Activated T-helper 1 cell treated with anti-CD3 and anti-CD28 coated beads, Interleukin-12 subunit alpha, Interleukin-12 subunit beta, Interleukin-2, Interleukin-4 antibody, amounts not matched to agents 30 ng/mL and 10 ng/mL and 1 ng/mL, durations not matched to agents 14 hours and 24 hours and 36 hours (primary cell): ENCODE data around the gene ONECUT1. TPM values are rescaled to one million over a fixed set of nuclear protein-coding genes. Genes with fewer than 3 reads are reported as not detected.

ENCODE experiments used
- DNase-seq: peaks from one replicate; pipeline ENCODE4 v3.0.0; 2021; ENCODE audit warnings: low spot score
- H3K27ac Mint-ChIP-seq: one replicate; pipeline ENCODE4 v1.8.0; 2021; ENCODE audit warnings: mild to moderate bottlenecking, mixed read lengths
- H3K27me3 Mint-ChIP-seq: one replicate; pipeline ENCODE4 v1.8.0; 2022; ENCODE audit warnings: mild to moderate bottlenecking, moderate library complexity, mixed read lengths; ENCODE audit not compliant: insufficient read depth
- H3K36me3 Mint-ChIP-seq: one replicate; pipeline ENCODE4 v1.8.0; 2021; ENCODE audit warnings: low read depth, mixed read lengths
- H3K4me1 Mint-ChIP-seq: one replicate; pipeline ENCODE4 v1.8.0; 2021; ENCODE audit warnings: low read depth, mixed read lengths
- H3K4me3 Mint-ChIP-seq: one replicate; pipeline ENCODE4 v1.8.0; 2021; ENCODE audit warnings: mild to moderate bottlenecking, moderate library complexity, mixed read lengths
- H3K9me3 Mint-ChIP-seq: one replicate; pipeline ENCODE4 v1.8.0; 2021; ENCODE audit warnings: mixed read lengths
- intact Hi-C: fragments of 100-400 bp; cut with micrococcal nuclease; formaldehyde crosslinking; loops from one replicate; pipeline ENCODE4 v1.15.1; 2024
- total RNA-seq: library from RNA; stranded (reverse); gene quantifications from 2 replicates; pipeline ENCODE4 v1.2.3, GENCODE V29; 2022

The ONECUT1 gene
- total RNA-seq, 1 donor from 2014 or later, result not detected

GRCh38 chr15:52803108-52803466 lies 13.0 kb upstream of the ONECUT1 start:
- no peaks in the 10 kb centered on the region for H3K36me3 Mint-ChIP-seq
- no peak overlapping the region for H3K4me3 Mint-ChIP-seq
- no peaks in the 10 kb centered on the region for H3K9me3 Mint-ChIP-seq
- no peak for DNase-seq
- peaks cover 90% of the 10 kb centered on the region for H3K27me3 Mint-ChIP-seq
- intact Hi-C loops, result no loop called here
- peaks cover 13% of the 10 kb centered on the region for H3K4me1 Mint-ChIP-seq
- H3K27ac Mint-ChIP-seq, result no peak overlapping the region

DNA sequence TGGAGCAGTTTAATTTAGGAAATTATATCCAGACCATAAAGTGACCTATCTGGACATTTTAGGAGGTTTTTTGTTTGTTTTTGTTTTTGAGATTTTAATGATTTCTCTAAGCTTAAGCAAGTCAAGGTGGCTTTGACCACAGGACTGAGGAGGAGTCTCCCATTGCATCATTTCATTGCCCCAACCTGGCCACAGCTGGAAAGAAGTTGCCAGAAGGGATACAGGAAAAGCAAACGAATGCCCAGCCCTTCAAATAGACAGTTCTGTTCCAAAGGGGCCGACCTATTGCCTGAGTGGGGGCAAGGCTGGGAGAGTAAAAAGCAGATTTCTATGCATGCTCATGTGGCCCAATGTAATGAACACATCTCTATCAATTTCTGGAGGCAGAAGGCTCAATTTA lies 12.0 kb upstream of the ONECUT1 start:
- H3K4me3 Mint-ChIP-seq, result no peak overlapping the region
- intact Hi-C loops, result no loop called here
- H3K4me1 Mint-ChIP-seq, result peaks cover 13% of the 10 kb centered on the region
- H3K27ac Mint-ChIP-seq, result no peak overlapping the region
- no peaks in the 10 kb centered on the region for H3K9me3 Mint-ChIP-seq
- H3K36me3 Mint-ChIP-seq, result no peaks in the 10 kb centered on the region
- no peak for DNase-seq
- H3K27me3 Mint-ChIP-seq, result peaks cover 90% of the 10 kb centered on the region

- peaks cover 90% of the 10 kb centered on the region for H3K27me3 Mint-ChIP-seq
- H3K4me1 Mint-ChIP-seq, result peaks cover 13% of the 10 kb centered on the region
- DNase-seq, result no peak
- no peak overlapping the region for H3K27ac Mint-ChIP-seq
- H3K4me3 Mint-ChIP-seq, result no peak overlapping the region
- no peaks in the 10 kb centered on the region for H3K36me3 Mint-ChIP-seq
- H3K9me3 Mint-ChIP-seq, result no peaks in the 10 kb centered on the region
- intact Hi-C loops, result no loop called here
Measured at GRCh38 chr15:52801748-52802085, 11.6 kb upstream of the ONECUT1 start.

DNA sequence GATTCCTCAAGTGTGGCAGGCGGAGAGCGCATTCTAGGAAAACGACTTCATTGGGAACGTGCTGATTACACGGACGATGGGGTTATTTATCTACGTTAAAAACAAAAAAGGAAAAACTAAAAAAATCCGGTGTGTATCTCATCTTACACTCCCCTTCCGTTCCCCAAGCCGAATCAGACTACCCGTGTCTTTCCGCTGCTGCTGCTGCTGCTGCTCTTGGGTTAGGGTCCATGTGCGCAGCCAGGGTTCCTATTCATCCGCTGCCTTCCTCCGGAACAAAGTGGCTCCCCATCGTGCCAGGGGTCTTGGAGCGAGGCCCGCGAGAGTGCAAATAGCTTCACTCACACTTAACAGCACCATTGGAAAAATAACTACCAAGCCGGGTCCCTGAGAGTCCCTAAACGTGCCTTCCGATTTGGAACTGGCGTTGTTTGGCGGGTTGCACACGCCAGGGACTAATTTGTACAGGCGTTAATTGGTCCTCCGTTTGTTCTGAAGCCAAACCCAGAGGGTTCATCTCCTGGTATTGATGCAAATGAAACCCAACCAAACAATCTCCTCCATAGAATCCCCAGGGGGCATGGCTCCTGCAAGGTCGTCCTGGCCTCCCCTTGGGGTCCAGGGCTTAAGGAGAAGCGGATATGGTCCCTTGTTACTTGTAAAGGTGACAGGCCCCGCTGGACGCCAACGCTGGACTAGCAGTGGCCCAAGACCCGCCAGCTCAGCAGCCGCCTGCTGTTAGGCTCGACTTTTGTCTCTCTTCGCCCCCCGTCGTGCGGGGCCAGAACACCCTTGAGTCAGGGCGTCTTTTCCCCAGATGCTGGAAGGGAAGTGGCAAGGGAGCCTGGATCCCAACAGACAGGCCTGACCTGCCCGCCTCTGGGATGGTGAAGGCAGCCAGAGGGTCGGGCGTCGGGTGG lies 11.0 kb upstream of the ONECUT1 start:
- H3K36me3 Mint-ChIP-seq, result no peaks in the 10 kb centered on the region
- H3K27me3 Mint-ChIP-seq, result peaks cover 87% of the 10 kb centered on the region
- H3K4me1 Mint-ChIP-seq, result peaks cover 13% of the 10 kb centered on the region
- intact Hi-C loops, result no loop called here
- no peak for DNase-seq
- H3K4me3 Mint-ChIP-seq, result no peak overlapping the region
- no peaks in the 10 kb centered on the region for H3K9me3 Mint-ChIP-seq
- no peak overlapping the region for H3K27ac Mint-ChIP-seq

DNA sequence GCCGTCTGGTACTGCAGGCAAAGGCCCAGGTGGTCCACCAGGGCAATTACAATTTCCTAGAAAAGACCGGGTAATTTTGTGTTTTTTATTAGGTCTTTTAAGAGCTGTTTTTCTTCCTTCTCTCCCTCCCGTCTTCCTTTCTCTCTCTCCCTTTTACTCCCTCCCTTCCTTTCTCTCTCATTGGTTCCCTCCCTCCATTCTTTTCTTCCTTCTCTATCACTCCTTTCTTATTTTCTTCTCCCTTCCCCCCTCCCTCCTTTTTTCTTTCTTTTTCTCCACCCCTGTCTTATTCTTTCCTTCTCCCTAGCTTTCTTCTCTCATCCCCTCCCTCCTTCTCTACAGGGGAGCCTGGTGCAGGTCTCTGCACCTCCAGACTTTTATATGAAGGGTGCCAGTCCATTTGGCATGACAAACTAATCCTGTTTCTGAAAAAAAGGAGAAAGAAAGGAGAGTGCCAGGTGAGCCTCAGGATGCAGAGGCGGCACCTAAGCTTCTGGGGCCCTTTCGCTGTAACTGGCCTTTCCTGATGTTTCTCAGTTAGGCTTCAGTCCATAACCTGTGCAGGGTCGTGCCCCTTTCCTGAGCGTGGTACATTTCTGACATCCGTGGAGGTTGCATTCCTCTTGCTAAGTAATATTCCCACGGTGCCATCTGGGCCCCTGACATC lies 9.1 kb upstream of the ONECUT1 start:
- Mint-ChIP-seq H3K27me3 (peaks cover 90% of the 10 kb centered on the region), H3K9me3 (no peaks in the 10 kb centered on the region), H3K36me3 (no peaks in the 10 kb centered on the region), H3K4me3 (no peak overlapping the region), H3K4me1 (peaks cover 7% of the 10 kb centered on the region), H3K27ac (peak overlapping the region; percentile 50)
- no peak for DNase-seq
- intact Hi-C loops, result no loop called here

- intact Hi-C loops, result no loop called here
- peaks cover 92% of the 10 kb centered on the region for H3K27me3 Mint-ChIP-seq
Measured at GRCh38 chr15:52798529-52799101, 8.5 kb upstream of the ONECUT1 start.

GRCh38 chr15:52797625-52798501 lies 7.7 kb upstream of the ONECUT1 start:
- H3K4me1 Mint-ChIP-seq, result no peaks in the 10 kb centered on the region
- no peaks in the 10 kb centered on the region for H3K36me3 Mint-ChIP-seq
- DNase-seq, result no peak
- H3K9me3 Mint-ChIP-seq, result no peaks in the 10 kb centered on the region
- peak overlapping the region; percentile 48 for H3K27ac Mint-ChIP-seq
- peaks cover 92% of the 10 kb centered on the region for H3K27me3 Mint-ChIP-seq
- H3K4me3 Mint-ChIP-seq, result no peak overlapping the region
- intact Hi-C loops, result no loop called here

More at GRCh38 chr15:52798529-52799101, 8.5 kb upstream of the ONECUT1 start:
- Mint-ChIP-seq H3K27ac (peak overlapping the region; percentile 50), H3K36me3 (no peaks in the 10 kb centered on the region), H3K4me1 (peaks cover 5% of the 10 kb centered on the region), H3K4me3 (no peak overlapping the region), H3K9me3 (no peaks in the 10 kb centered on the region)
- DNase-seq, result no peak

- Mint-ChIP-seq H3K4me3 (no peak overlapping the region), H3K9me3 (no peaks in the 10 kb centered on the region), H3K27ac (peak overlapping the region; percentile 51), H3K36me3 (no peaks in the 10 kb centered on the region), H3K4me1 (no peaks in the 10 kb centered on the region), H3K27me3 (peaks cover 92% of the 10 kb centered on the region)
- DNase-seq, result no peak
- intact Hi-C loops, result no loop called here
Measured at GRCh38 chr15:52796753-52797520, 6.8 kb upstream of the ONECUT1 start.

DNA sequence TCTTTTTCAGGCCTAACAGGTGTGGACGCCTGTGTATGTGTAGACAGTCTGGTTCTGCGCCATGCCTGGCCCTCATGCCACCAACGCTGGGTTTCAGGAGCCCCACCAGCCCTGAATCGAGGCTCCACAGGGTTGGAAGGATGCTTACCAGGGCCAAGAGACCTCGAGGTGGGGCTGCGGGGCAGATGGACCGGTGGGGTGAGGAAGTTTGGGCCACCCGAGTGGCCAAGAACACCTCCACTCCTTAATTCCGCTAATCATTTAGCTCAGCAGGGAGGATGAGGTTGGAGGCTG lies 6.0 kb upstream of the ONECUT1 start:
- Mint-ChIP-seq H3K4me1 (no peaks in the 10 kb centered on the region), H3K27me3 (peaks cover 92% of the 10 kb centered on the region)
- intact Hi-C loops, result no loop called here

DNA sequence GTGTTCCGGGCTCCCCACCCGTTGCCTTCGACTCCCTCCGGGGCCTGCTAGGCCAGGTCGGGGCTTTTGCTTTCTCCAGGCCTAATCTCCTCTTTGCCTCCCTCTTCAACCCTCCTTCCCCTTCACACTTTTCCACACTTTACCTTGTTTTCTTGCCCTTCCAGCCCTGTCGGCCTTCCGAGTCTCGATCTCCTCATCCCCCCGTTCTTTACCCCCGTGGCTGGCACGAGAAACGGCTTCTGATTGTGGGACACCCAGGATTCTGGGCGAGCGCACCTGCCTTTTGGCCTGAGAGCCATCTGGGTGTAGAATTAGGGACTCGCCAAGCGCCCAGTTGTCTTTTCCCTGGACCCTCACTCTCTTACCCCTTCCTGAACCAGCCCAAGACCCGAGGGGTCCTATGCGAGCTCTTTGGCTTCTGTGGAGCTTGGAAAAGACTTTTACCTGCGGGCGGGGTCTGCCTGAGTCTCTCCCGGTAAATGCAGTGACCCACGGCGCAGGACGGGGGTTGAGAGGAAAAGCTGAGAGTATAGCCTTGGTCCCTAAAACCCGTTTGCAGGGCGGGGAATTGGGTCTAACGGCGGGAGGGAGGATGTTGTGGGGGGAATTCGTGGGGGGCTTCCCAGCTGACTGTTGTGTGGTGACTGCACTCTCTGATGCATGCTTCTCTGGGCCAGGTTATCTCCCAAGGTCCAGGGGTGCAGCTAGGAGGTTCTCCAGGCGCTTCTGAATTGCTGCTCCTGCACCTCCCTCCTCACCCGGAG lies 5.5 kb upstream of the ONECUT1 start:
- no peak for DNase-seq
- Mint-ChIP-seq H3K27ac (peak overlapping the region; percentile 73), H3K36me3 (no peaks in the 10 kb centered on the region), H3K4me3 (no peak overlapping the region), H3K4me1 (no peaks in the 10 kb centered on the region), H3K27me3 (peaks cover 91% of the 10 kb centered on the region), H3K9me3 (no peaks in the 10 kb centered on the region)
- intact Hi-C loops, result no loop called here

More for the DNA sequence above, 6.0 kb upstream of the ONECUT1 start:
- H3K36me3 Mint-ChIP-seq, result no peaks in the 10 kb centered on the region
- no peaks in the 10 kb centered on the region for H3K9me3 Mint-ChIP-seq
- H3K4me3 Mint-ChIP-seq, result no peak overlapping the region
- no peak for DNase-seq
- H3K27ac Mint-ChIP-seq, result no peak overlapping the region

DNA sequence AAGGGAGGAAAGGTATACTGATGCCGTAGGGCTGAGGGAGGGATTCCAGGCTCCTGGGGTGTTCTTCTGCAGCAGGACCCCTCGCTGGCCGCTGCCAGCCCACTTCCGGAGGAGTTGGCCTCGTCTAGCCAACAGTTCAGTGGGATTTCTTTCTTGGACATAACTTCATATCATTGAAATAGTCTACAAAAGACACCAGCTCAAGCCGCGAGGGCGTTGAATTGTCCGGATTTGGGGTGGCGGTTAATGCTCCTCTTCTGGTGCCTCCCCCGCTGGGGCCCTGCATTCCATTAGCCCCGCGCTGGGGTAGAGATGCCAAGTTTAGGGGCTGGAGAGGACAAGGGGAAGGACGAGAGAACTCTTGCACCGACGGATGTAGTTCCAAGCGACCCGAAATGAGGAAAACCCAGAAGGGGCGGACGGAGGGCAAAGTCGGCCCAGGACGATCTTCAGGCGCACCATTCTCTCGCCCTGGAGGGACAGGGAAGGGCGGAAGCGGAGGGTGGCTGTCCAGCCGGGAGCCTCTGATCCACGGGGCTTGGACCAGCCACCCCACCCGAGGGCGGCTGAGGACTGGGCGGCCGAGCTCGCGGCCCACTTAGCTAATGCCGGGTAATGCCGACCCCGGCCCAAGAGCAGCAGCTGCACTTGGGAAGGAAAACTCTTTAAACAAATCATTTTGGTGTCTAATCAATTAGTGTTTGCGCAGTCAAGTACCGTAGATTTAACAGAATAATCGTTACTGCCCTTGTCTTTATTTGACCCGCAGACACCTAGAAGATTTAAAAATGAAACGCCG lies 4.7 kb upstream of the ONECUT1 start:
- Mint-ChIP-seq H3K4me3 (no peak overlapping the region), H3K9me3 (no peaks in the 10 kb centered on the region), H3K27me3 (peaks cover 86% of the 10 kb centered on the region), H3K27ac (no peak overlapping the region), H3K4me1 (no peaks in the 10 kb centered on the region), H3K36me3 (no peaks in the 10 kb centered on the region)
- intact Hi-C loops, result no loop called here
- no peak for DNase-seq
